ENCODE results near the gene ABR.

Gene ABR

GRCh38 chr17:1112875-1113274, 66.9 kb downstream of the ABR start:
- DNase-seq: no peak

DNA sequence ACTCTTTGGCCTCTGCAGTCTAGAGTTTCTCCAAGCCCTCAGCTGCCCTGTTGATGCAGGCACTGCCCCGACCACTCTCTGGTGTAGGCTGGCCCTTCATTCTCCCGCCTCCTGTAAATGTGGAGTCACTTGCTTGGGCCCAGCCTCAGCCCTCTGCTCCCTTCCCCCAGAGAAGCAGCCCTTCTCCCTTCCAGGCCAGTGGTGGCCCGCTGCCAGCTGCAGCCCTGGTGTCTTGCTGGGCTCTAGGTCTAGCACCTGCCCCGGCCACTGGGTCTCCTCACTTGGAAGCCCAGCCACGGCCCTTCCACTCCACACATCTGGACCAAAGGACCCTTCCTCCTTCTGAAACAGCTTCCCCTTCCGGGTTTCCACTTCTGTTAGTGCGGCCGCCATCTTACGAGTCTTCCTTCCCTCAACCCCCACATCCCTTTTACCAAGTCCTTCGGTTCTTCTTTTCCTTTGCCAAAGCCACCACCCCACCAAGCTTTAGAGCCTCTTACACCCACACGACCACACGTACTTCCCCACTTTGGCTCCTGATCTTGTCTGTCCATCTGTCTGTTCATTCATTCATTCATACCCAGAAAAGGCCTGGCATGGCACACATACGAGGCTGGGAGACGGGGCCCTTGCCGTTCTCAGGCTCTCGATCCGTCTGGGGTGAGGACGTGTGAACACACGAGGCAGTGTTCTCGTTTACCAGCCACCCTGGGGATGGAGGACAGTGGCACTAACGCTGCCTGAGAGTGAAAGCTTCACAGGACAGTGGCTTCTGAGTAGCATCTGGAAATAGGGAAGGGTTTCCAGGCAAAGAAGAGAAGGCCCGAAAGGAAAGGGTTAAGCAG, 68.0 kb downstream of the ABR start:
- no peak for DNase-seq

- DNase-seq: peak in 1 of 2 donors; percentile 63
Measured at GRCh38 chr17:1110862-1111598, 68.8 kb downstream of the ABR start.

DNA sequence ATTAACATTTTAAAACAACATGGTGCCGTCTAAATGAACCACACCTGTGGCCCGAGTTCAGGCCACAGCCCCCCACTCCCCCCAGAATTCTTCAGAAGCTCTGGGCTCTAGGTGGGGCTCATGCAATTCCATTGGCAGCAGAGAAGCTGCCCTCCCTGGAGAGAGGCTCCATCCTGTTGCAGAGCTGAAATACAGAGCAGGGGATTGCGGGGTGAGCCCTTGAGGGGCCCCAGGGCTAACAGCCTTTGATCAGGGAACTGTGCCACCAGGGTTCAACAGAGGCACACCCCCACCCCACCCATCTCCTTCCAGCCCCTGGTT, 69.3 kb downstream of the ABR start:
- no peak for DNase-seq

- DNase-seq: no peak
Measured at GRCh38 chr17:1109606-1110540, 69.9 kb downstream of the ABR start.

DNA sequence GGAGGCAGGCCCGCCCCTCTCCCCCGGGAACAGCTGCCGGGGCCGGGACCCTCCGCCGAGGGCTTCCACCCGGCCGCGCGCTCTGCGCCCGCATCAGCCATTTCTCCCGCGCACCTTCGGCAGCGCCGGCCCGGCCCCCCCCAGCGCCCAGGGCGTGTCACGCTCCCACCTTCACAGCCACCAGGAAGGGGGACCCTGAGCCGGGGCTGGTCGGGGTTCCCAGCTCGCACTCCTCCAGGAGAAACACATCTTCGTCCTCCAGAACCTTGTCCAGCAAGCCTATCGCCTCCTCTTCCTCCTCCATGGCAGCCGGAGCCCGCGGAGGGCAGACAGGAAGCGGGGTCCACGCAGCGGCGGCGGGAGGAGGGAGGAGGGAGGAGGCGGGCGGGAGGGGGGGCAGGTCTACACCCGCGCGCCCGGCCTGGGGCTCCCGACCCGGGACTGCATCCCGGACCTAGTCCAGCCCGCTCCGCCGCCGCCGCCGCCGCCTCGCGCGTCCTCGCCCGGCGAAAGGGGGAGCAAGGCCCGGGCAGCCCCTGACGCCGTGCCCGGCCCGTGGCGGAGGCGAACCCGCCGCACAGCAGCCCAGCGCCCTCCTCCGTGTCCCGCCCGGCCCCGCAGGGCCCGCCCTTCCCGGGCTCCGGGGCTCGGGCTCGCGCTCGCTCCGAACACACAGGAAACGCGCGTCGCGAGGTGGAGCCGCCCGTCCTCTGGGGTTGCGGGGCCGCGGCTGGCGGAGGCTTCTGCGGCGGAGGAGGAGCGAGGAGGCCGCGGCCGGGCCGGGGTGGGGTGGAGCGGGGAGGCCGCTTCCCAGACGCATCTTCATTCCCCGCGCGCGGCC, 70.8 kb downstream of the ABR start:
- DNase-seq: peak; percentile 51 to 76

DNA sequence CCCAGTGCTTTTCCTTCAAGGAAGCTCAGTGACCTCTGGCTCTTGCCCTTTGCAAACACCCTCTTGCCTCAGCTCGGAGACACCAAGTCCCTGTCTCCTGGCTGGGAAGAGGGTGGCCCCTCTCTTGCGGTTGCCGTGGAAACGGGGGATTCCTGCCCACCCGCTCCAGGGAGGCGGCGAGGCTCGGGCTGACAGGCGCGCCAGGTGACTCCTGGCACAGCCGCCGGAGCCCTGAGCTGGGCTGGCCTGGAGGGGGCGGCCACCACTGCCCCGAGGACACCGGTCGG, 71.4 kb downstream of the ABR start:
- peak in 1 of 2 donors; percentile 21 for DNase-seq

DNA sequence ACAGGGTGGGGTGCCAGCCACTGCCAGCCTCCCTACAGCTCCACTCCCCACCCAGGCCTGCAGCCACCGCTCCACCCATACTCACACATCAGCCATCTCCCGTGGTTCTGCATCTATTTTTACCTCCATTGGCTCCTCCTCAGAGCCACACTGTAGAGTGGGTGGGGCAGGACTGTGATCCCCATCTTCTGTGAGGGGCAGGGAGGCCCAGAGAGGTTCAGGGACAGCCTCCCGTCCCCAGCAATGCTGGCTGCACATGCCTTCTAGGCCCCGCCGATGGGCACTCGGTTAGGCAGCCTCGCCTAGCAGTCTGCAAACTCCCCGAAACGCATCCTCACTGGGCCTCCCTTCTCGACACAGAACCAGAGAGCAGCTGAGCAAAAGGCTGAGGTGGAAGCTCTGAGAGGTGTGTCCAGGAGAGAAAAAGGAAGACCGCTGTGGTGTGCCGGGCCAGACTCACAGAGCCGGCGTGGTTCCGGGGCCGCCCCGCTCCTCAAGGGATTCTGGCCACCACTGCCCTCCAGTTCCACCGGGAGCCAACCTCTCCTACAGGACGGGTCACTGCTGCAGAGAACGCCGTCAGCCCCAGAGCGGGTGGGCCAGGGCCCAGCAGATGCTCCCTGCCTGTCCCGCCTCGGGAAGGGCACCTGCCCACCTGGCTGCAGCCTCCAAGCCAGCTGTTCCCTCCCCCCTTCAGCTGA, 71.9 kb downstream of the ABR start:
- no peak for DNase-seq

GRCh38 chr17:1107083-1107776, 72.6 kb downstream of the ABR start:
- DNase-seq: no peak

DNA sequence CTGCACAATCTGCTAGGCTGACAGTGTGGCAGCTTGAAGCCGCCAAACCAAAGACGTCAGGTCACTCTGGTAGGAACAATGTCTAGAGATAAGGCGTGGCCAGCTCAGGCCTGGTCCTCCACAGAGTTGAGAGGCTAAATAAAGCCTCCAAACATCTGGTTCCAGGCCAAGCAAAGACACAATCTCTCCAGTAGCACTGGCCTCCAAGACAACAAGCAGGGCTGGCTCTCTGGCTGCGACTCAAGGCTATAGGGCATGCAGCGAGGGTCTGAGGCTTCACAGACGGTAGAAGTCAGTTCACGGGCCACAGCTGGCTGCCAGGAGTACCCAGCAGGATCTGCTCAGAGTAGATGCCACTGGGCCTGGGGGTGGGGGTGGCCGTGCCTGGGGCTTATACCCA, 75.6 kb downstream of the ABR start:
- no peak for DNase-seq

DNA sequence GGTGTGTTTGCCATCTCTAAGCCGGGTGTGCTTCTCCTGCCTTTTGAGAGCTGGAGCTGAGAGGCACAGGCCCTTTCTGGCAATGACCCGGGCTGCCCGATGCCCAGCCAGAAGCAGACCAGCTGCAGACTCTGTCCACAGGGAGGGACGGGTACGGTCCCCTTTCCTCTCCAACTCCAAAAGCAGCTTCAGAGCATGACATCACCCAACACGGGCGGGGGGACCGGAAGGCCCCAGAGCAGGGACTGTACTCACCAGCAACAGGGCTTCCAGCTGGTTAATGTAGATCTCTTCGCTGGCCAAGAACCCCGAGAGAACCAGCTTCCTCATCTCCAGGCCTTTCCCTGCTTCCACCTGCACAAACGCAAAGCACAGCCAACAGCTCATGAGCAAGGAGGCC, 79.4 kb downstream of the ABR start:
- no peak for DNase-seq

GRCh38 chr17:1099242-1099641, 80.5 kb downstream of the ABR start:
- no peak for DNase-seq

GRCh38 chr17:1097972-1098744, 81.6 kb downstream of the ABR start:
- peak; percentile 24 to 42 for DNase-seq

- DNase-seq: no peak
Measured at GRCh38 chr17:1096215-1096614, 83.6 kb downstream of the ABR start.

- DNase-seq: no peak
Measured at GRCh38 chr17:1095853-1096173, 84.0 kb downstream of the ABR start.

GRCh38 chr17:1095090-1095852, 84.5 kb downstream of the ABR start:
- peak in 1 of 2 donors; percentile 60 for DNase-seq

- no peak for DNase-seq
Measured at GRCh38 chr17:1094591-1094990, 85.2 kb downstream of the ABR start.

- DNase-seq: no peak
Measured at GRCh38 chr17:1091900-1092299, 87.9 kb downstream of the ABR start.

DNA sequence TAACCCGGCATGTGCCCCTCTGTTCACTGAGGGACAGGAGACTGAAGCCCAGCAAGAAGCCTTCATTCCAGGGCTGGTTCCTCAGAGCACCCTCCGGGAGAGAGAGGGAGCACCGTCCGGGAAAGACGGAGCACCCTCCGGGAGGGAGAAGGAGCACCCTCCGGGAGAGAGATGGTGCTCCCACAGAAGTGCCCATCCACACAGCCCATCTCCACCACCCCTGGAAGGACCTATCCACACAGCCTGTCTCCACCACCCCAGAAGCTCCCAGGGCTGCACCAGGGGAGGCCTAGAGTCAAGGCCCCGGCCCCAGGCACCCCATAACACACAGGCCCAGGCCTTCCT, 88.6 kb downstream of the ABR start:
- no peak for DNase-seq

Measured in CD4-positive, alpha-beta T cell treated with Interferon alpha-2 for 1 hour (primary cell).